ENCODE results near the gene ST8SIA1.
"Not testable (repeated sequence)": the region's sequence is repeated elsewhere in the genome, so short reads cannot be mapped to it uniquely, and the experiment has no call there.

Gene ST8SIA1

DNA sequence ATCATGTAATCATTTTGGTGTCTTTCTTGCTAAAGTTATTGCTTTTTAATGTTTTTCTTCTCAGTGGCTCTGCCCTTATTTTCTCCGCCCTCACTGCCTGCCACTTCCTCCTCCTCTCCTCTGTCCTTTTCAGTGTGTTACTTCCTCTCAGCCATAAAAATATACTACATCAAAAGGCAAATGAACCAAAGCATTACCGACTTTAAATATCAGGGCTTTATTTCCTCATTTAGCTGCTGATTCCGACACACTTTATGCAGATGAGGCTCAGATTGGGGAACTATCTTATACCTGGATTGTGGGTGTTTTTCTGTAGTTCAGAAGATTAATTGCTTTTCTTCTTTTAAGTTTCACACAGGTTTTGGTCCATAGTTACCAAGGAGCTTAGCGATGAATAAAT is 170.4 kb downstream of the ST8SIA1 start:
- peak; percentile 37 for DNase-seq (ENCODE audit: low spot score)

DNA sequence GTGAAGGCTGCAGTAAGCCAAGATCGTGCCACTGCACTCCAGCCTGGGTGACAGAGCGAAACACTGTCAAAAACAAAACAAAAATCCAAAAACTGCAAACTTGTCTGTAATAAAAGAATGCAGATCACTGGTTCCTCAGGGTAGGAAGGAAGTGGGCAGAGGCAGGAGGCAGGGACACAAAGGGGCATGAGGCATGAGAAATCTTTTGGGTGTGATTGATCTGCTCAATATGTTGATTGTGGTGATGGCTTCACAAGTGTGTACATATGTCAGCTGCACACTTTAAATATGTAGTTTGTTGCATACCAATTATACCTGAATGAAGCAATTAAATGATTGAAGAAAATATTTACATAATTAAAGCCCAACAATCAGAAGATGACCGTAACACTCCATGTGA is 170.9 kb downstream of the ST8SIA1 start:
- DNase-seq (ENCODE audit: low spot score) = peak; percentile 24

DNA sequence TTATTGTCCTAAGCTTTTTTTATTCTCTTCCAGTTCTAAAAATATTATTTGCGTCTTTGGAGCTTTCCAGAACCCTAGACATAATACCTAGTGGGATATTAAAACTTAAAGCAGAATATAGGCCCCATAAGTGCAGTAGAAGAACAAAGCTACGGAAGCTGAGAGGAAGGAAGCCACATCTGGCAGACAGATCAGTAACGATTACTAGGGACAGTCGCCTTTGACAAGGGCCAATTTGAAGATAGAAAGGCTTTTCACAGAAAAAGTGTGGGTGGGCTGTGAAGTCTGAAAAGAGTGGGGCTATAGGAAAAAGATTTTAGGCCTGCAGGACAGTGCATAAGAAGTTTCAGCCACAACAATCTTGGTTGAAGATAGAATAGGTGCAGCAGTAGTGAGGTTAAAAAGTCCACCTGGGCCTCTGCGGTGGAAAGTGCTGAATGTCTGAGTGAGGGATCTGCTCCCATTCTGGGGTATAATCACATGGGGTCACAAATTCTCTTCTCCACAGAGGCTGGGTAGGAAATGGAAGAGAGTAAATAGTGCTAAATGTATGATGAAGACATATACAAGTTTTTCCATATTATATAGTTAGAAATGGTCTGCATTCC is 174.0 kb downstream of the ST8SIA1 start:
- DNase-seq (ENCODE audit: low spot score) = peak; percentile 34

DNA sequence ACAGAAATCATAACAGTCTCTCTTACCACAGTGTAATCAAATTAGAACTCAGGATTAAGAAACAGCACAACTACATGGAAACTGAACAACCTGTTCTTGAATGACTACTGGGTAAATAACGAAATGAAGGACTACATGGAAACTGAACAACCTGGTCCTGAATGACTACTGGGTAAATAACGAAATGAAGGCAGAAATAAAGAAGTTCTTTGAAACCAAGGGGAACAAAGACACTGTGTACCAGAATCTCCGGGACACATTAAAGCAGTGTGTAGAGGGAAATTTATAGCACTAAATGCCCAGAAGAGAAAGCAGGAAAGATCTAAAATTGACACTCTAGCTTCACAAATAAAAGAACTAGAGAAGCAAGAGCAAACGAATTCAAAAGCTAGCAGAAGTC is 185.2 kb downstream of the ST8SIA1 start:
- not testable (repeated sequence) for DNase-seq (ENCODE audit: low spot score)

DNA sequence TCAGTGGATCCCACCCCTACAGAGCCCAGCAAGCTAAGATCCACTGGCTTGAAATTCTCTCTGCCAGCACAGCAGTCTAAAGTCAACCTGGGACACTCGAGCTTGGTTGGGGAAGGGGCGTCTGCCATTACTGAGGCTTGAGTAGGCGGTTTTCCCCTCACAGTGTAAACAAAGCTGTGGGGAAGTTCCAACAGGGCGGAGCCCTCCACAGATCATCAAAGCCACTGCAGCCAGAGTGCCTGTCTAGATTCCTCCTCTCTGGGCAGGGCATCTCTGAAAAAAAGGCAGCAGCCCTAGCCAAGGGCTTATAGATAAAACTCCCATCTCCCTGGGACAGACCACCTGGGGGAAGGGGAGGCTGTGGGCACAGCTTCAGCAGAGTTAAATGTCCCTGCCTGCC is 187.8 kb downstream of the ST8SIA1 start:
- peak; percentile 58 for DNase-seq (ENCODE audit: low spot score)
